Gastrocnemius medialis (tissue), 4 donors: ENCODE measurements around the gene SFXN5. TPM values are rescaled to one million over a fixed set of nuclear protein-coding genes. Genes with fewer than 3 reads are reported as not detected.

Experiments used
- ATAC-seq, 2 donors: fragments of 150-250 bp; one replicate each; pipeline ENCODE4 v1.9.1; 2016
- DNase-seq, 2 donors: peaks; one replicate each; pipeline ENCODE4 v3.0.0-alpha.2; 2019
- H3K27ac ChIP-seq, 4 donors: fragments of 200-600 bp; sonication (generic); 1 replicate in 1 of 4; 2 replicates in 3 of 4; pipeline ENCODE4 v1.5.1; 2016 to 2018; ENCODE audit warnings: mild to moderate bottlenecking in 2 of 4, moderate library complexity in 1 of 4
- H3K27me3 ChIP-seq, 3 donors: fragments of 200-600 bp; sonication (generic) in 2 of 3; 1 replicate in 1 of 3; 2 replicates in 2 of 3; pipeline versions ENCODE4 v1.5.1 to v1.6.0; 2016 to 2019; ENCODE audit warnings: mild to moderate bottlenecking in 1 of 3, moderate library complexity in 1 of 3
- H3K36me3 ChIP-seq, 2 donors: fragments of 200-600 bp; sonication (generic) in 1 of 2; one replicate each; pipeline ENCODE4 v1.5.1; 2017 to 2018
- H3K4me1 ChIP-seq, 2 donors: fragments of 200-600 bp; sonication (generic) in 1 of 2; one replicate each; pipeline ENCODE4 v1.5.1; 2016 to 2017; ENCODE audit warnings: mild to moderate bottlenecking in 2 of 2
- H3K4me3 ChIP-seq, 4 donors: fragments of 200-600 bp; sonication (generic) in 3 of 4; 1 replicate in 1 of 4; 2 replicates in 3 of 4; pipeline ENCODE4 v1.5.1; 2016 to 2019; ENCODE audit warnings: mild to moderate bottlenecking in 2 of 4
- H3K9me3 ChIP-seq, 3 donors: fragments of 200-600 bp; sonication (generic) in 2 of 3; 1 replicate in 1 of 3; 2 replicates in 2 of 3; pipeline ENCODE4 v1.5.1; 2016 to 2019
- POLR2A ChIP-seq, 2 donors: fragments of 450-650 bp; IDR thresholded peaks; one replicate each; pipeline ENCODE4 v1.6.1; 2017; ENCODE audit warnings: antibody characterized with exemption in 2 of 2, mild to moderate bottlenecking in 2 of 2, moderate library complexity in 2 of 2
- in situ Hi-C, 4 donors: fragments of 200-750 bp; cut with MboI; loops; one replicate each; pipeline versions ENCODE4 v1.15.0 to v1.8.0; 2017; ENCODE audit warnings: low sequenced_read_pairs in 4 of 4
- intact Hi-C: fragments of 100-400 bp; cut with DNase I; formaldehyde crosslinking; loops from one replicate; pipeline ENCODE4 v1.15.1; 2023; ENCODE audit warnings: low total_unique reads
- total RNA-seq, 4 donors: library from RNA; depleted of rRNA; stranded (reverse); fragments of >200 nt; gene quantifications; one replicate each; pipeline versions ENCODE4 v1.1.0 to v1.2.3, GENCODE V29; 2016
- TF ChIP-seq, protein P1 (sequence below), 5 experiments: fragments of 450-650 bp in 3 of 5; fragments of 200-600 bp in 2 of 5; sonication (generic) in 2 of 5; IDR thresholded peaks in 4 of 5; conservative IDR thresholded peaks in 1 of 5; 1 replicate in 4 of 5; 2 replicates in 1 of 5; pipeline ENCODE4 v1.5.1; 2016 to 2019; ENCODE audit warnings: antibody characterized with exemption in 5 of 5, mild to moderate bottlenecking in 3 of 5, moderate library complexity in 3 of 5

Gene SFXN5
- total RNA-seq, 4 donors from 2014 or later: 6.8 to 22.7 (median 9.1) TPM

DNA sequence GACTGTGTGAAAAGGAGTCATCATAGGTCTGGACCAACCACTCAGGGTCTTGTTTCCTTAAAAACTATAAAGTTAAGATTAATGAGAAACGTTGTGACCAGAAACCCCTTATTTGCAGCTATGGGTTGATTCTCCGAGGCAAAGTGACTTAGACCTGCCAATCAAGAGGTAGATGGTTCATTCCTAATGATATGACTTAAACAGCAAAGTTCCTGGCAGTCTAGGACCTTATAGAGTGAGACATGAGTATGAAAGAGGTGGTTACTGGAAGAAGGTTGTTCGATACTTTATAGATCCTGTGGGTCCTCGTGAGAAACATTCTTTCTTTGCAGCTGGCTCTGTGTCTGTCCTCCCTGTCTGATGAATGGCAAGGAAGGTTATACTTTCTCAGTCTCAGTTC is 8.0 kb downstream of the SFXN5 start:
- DNase-seq (no peak), ATAC-seq (peak; percentile 7 to 18)
- no peaks in the 10 kb centered on the region for H3K27me3 ChIP-seq
- H3K4me3 ChIP-seq: no peak overlapping the region
- in situ Hi-C loops: no loop called here
- intact Hi-C loops: no loop called here
- H3K36me3 ChIP-seq: no peaks in the 10 kb centered on the region
- no peaks in the 10 kb centered on the region for H3K9me3 ChIP-seq
- H3K4me1 ChIP-seq: peaks cover 32 to 37% of the 10 kb centered on the region in 2 donors
- no peak for TF ChIP-seq POLR2A (IDR thresholded peaks at IDR 0.05)
- TF ChIP-seq, protein P1, sequence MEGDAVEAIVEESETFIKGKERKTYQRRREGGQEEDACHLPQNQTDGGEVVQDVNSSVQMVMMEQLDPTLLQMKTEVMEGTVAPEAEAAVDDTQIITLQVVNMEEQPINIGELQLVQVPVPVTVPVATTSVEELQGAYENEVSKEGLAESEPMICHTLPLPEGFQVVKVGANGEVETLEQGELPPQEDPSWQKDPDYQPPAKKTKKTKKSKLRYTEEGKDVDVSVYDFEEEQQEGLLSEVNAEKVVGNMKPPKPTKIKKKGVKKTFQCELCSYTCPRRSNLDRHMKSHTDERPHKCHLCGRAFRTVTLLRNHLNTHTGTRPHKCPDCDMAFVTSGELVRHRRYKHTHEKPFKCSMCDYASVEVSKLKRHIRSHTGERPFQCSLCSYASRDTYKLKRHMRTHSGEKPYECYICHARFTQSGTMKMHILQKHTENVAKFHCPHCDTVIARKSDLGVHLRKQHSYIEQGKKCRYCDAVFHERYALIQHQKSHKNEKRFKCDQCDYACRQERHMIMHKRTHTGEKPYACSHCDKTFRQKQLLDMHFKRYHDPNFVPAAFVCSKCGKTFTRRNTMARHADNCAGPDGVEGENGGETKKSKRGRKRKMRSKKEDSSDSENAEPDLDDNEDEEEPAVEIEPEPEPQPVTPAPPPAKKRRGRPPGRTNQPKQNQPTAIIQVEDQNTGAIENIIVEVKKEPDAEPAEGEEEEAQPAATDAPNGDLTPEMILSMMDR (IDR thresholded peaks at IDR 0.05 in 4 of 5, conservative IDR thresholded peaks at IDR 0.05 in 1 of 5): no peak
- peak overlapping the region; percentile 64 to 83 (median 80) for H3K27ac ChIP-seq

DNA sequence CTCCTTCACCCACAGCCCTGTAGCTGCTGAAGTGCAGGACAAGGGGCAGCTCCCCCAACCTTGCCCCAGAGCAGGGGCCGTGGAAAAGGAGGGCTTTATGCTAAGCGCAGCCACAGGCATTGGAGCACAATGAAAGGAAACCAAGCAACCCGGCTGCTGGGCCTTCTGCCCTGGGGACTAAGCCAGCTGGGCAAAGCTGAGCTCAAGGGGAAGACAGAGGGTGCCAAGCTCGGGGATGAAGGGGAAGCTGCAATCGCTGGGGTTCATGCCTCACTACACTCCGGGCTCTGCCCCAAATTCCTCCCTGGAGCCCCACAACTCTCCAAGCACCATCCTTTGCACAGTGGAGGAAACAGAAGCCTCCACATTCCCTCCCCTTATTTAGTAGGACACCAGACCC is 12.4 kb downstream of the SFXN5 start:
- Histone ChIP-seq H3K27me3 (no peaks in the 10 kb centered on the region), H3K4me3 (no peak overlapping the region), H3K36me3 (peaks cover 0 to 27% of the 10 kb centered on the region in 2 donors), H3K4me1 (peaks cover 21 to 25% of the 10 kb centered on the region in 2 donors), H3K27ac (no peak overlapping the region), H3K9me3 (no peaks in the 10 kb centered on the region)
- no peak for DNase-seq
- in situ Hi-C loops: no loop called here
- TF ChIP-seq, protein P1 (IDR thresholded peaks at IDR 0.05 in 4 of 5, conservative IDR thresholded peaks at IDR 0.05 in 1 of 5): no peak
- TF ChIP-seq POLR2A (IDR thresholded peaks at IDR 0.05): no peak
- intact Hi-C loops: no loop called here
- ATAC-seq: no peak

DNA sequence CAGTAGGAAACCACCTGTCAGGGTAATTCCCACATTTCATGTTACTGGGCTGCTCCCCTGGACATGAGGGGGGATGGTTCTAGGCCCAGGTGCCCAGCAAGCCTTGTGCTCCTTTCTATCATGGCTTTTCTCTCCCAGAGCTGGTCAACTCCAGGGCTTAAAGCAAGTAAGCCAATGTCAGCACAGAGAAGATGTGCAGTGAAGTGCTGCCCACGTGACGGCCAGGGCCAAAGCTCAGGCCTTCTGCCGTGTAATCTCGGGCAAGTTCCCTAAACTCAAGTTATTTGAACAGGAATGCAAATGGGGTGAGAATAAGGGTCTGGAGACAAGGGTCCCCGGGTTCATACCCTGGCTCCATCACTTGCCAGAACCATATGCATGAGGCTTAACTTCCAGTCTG is 16.5 kb downstream of the SFXN5 start:
- DNase-seq (no peak), ATAC-seq (no peak)
- Histone ChIP-seq H3K4me3 (no peak overlapping the region), H3K4me1 (peaks cover 3 to 7% of the 10 kb centered on the region in 2 donors), H3K9me3 (no peaks in the 10 kb centered on the region), H3K36me3 (peaks cover 0 to 34% of the 10 kb centered on the region in 2 donors), H3K27ac (no peak overlapping the region), H3K27me3 (no peaks in the 10 kb centered on the region)
- in situ Hi-C loops (no loop called here), intact Hi-C loops (no loop called here)
- no peak for TF ChIP-seq POLR2A (IDR thresholded peaks at IDR 0.05)
- TF ChIP-seq, protein P1 (IDR thresholded peaks at IDR 0.05 in 4 of 5, conservative IDR thresholded peaks at IDR 0.05 in 1 of 5): no peak

DNA sequence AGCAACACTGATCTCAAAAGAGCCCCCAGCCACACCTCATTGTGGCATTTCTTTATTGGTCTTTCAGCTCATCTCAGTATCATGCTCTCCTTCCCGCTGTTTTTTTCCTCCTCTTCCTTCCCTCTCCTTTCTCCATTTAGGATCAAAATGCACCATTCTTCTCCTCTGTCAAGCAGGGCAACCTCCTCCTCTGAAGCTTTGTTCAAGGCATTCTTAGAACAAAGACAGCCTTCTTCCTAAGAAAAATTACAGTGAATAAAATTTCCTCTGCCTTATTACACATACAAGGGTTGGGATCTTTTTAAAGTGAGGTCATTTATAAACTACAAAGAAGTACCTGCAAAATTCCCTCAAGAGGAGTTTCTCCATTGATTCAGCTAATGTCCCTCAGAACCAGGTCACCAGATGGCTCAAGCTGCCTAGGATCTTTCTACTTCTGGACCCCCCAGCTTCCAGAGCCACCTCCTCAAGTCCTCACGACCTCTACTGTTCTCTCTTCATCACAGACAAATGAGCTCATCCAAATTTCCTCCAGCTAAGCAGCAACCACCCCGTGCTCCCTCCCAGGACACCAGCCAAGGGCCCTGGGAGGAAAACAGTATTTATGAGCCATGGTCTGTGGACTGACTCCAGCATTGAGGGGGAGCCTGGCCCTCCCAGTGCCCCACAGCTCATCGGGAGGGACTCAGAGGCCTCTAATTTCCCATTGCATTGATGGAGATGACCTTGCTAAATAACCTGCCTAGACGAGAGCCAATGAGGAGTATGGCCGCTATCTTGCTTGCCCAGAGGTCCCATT is 18.0 kb downstream of the SFXN5 start:
- ATAC-seq (no peak), DNase-seq (no peak)
- Histone ChIP-seq H3K36me3 (peaks cover 0 to 34% of the 10 kb centered on the region in 2 donors), H3K27ac (no peak overlapping the region), H3K4me3 (no peak overlapping the region), H3K9me3 (no peaks in the 10 kb centered on the region), H3K4me1 (no peaks in the 10 kb centered on the region), H3K27me3 (no peaks in the 10 kb centered on the region)
- in situ Hi-C loops: no loop called here
- TF ChIP-seq, protein P1 (IDR thresholded peaks at IDR 0.05 in 4 of 5, conservative IDR thresholded peaks at IDR 0.05 in 1 of 5): no peak
- TF ChIP-seq POLR2A (IDR thresholded peaks at IDR 0.05): no peak
- intact Hi-C loops: no loop called here
